Gastroesophageal sphincter (tissue), 3 donors: ENCODE results near the gene PGBD5.

Experiments
- POLR2A ChIP-seq, 2 donors: fragments of 450-650 bp; IDR thresholded peaks; one replicate each; pipeline ENCODE4 v1.6.1; 2017; ENCODE audit warnings: antibody characterized with exemption in 2 of 2, mild to moderate bottlenecking in 2 of 2, moderate library complexity in 1 of 2
- TF ChIP-seq, protein P1 (sequence below), 4 experiments: fragments of 200-600 bp in 2 of 4; fragments of 450-650 bp in 2 of 4; sonication (generic) in 1 of 4; IDR thresholded peaks; one replicate each; pipeline ENCODE4 v1.5.1; 2017 to 2019; ENCODE audit warnings: antibody characterized with exemption in 4 of 4, mild to moderate bottlenecking in 2 of 4, moderate library complexity in 2 of 4

DNA sequence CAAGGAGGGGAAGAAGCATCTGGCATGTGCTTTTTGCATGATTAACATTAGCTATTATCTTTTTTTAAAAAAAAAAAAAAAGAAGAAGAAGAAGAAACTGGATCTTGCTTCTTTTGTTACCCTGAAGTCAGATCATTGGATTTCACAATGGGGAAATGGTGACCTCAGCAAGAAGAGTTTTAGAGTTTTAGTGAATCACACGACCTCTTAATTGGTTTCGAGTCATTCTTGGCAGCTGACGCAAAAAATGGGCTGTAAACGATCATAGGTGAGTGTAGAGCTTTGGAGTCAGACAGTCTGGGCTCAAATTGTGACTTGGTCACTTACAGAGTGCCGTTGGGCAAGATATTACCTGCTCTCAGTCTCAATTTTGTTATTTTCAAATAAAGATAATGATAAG, 33.3 kb upstream of the PGBD5 start:
- TF ChIP-seq, protein P1, sequence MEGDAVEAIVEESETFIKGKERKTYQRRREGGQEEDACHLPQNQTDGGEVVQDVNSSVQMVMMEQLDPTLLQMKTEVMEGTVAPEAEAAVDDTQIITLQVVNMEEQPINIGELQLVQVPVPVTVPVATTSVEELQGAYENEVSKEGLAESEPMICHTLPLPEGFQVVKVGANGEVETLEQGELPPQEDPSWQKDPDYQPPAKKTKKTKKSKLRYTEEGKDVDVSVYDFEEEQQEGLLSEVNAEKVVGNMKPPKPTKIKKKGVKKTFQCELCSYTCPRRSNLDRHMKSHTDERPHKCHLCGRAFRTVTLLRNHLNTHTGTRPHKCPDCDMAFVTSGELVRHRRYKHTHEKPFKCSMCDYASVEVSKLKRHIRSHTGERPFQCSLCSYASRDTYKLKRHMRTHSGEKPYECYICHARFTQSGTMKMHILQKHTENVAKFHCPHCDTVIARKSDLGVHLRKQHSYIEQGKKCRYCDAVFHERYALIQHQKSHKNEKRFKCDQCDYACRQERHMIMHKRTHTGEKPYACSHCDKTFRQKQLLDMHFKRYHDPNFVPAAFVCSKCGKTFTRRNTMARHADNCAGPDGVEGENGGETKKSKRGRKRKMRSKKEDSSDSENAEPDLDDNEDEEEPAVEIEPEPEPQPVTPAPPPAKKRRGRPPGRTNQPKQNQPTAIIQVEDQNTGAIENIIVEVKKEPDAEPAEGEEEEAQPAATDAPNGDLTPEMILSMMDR (IDR thresholded peaks at IDR 0.05) = no peak
- TF ChIP-seq POLR2A (IDR thresholded peaks at IDR 0.05) = no peak
